A673 (cell line): ENCODE data around the gene GPR155. TPM values are rescaled to one million over a fixed set of nuclear protein-coding genes. Genes with fewer than 3 reads are reported as not detected.
"Not testable (repeated sequence)": the region's sequence is repeated elsewhere in the genome, so short reads cannot be mapped to it uniquely, and the experiment has no call there.

ENCODE experiments used
- BruUV-seq: library from RNA; stranded (reverse); fragments of 400-500 nt; replicated peaks from 2 replicates; lab custom pipeline; 2021; lab: Mats Ljungman, UMichigan
- CTCF ChIA-PET: fragments of 300-600 bp; sonication (Branson Sonifier 250); formaldehyde crosslinking; loops from one replicate; lab custom pipeline; 2022; ENCODE audit warnings: antibody characterized with exemption; lab: Charles Lee
- POLR2A ChIA-PET: fragments of 300-600 bp; sonication (Branson Sonifier 250); formaldehyde crosslinking; loops from one replicate; lab custom pipeline; 2022; ENCODE audit warnings: antibody characterized with exemption; ENCODE audit not compliant: low non-redundant PET; lab: Charles Lee
- DNase-seq: peaks from one replicate; pipeline ENCODE4 v3.0.0-alpha.2; 2015; ENCODE audit warnings: low spot score
- H3K27ac ChIP-seq: fragments of 200-600 bp; sonication (generic); 2 replicates; pipeline ENCODE4 v1.5.1; 2016; ENCODE audit warnings: mixed run types, low read depth, mild to moderate bottlenecking, mixed read lengths, antibody characterized with exemption, low read length; ENCODE audit not compliant: poor library complexity, severe bottlenecking
- H3K27me3 ChIP-seq: fragments of 200-600 bp; sonication (generic); replicated peaks from 2 replicates; pipeline ENCODE4 v1.6.1; 2017; ENCODE audit warnings: mixed run types, low read depth, mild to moderate bottlenecking, mixed read lengths, antibody characterized with exemption, low read length; ENCODE audit not compliant: insufficient read depth, poor library complexity
- H3K36me3 ChIP-seq: fragments of 200-600 bp; sonication (generic); 2 replicates; pipeline ENCODE4 v1.6.1; 2016; ENCODE audit warnings: mixed run types, mild to moderate bottlenecking, mixed read lengths, antibody characterized with exemption, low read length; ENCODE audit not compliant: insufficient read depth, poor library complexity, severe bottlenecking
- H3K4me1 ChIP-seq: fragments of 200-600 bp; sonication (generic); 2 replicates; pipeline ENCODE4 v1.6.1; 2017; ENCODE audit warnings: mixed run types, mild to moderate bottlenecking, mixed read lengths, antibody characterized with exemption, low read length; ENCODE audit not compliant: insufficient read depth, poor library complexity, severe bottlenecking
- H3K4me3 ChIP-seq: fragments of 200-600 bp; sonication (generic); 2 replicates; pipeline ENCODE4 v1.5.1; 2016; ENCODE audit warnings: low read depth, mixed run types, mild to moderate bottlenecking, mixed read lengths, low read length; ENCODE audit not compliant: poor library complexity, severe bottlenecking
- H3K9me3 ChIP-seq: fragments of 200-600 bp; sonication (generic); 2 replicates; pipeline ENCODE4 v1.6.1; 2016; ENCODE audit warnings: mixed run types, low read depth, mild to moderate bottlenecking, mixed read lengths, antibody characterized with exemption, low read length; ENCODE audit not compliant: poor library complexity, severe bottlenecking
- EZH2 ChIP-seq: fragments of 200-600 bp; sonication (generic); IDR thresholded peaks from 2 replicates; pipeline ENCODE4 v1.6.1; 2017; ENCODE audit warnings: borderline replicate concordance, low read depth, mild to moderate bottlenecking, mixed read lengths, antibody characterized with exemption, low read length; ENCODE audit not compliant: poor library complexity, severe bottlenecking
- intact Hi-C: fragments of 100-400 bp; cut with micrococcal nuclease; formaldehyde crosslinking; loops from one replicate; pipeline ENCODE4 v1.10.0; 2022; ENCODE audit not compliant: unreplicated experiment
- total RNA-seq: library from RNA; stranded (reverse); gene quantifications from 2 replicates; pipeline ENCODE4 v1.2.3, GENCODE V29; 2021
- TF ChIP-seq, protein P1 (sequence below): fragments of 300-800, 200-600 bp; sonication (generic); conservative IDR thresholded peaks from 2 replicates; pipeline ENCODE4 v1.5.1; 2017; ENCODE audit warnings: low read depth, mild to moderate bottlenecking, antibody characterized with exemption, low read length, moderate library complexity, mixed read lengths

Gene GPR155
- total RNA-seq, 1 experiment from 2014 or later, result not detected

DNA sequence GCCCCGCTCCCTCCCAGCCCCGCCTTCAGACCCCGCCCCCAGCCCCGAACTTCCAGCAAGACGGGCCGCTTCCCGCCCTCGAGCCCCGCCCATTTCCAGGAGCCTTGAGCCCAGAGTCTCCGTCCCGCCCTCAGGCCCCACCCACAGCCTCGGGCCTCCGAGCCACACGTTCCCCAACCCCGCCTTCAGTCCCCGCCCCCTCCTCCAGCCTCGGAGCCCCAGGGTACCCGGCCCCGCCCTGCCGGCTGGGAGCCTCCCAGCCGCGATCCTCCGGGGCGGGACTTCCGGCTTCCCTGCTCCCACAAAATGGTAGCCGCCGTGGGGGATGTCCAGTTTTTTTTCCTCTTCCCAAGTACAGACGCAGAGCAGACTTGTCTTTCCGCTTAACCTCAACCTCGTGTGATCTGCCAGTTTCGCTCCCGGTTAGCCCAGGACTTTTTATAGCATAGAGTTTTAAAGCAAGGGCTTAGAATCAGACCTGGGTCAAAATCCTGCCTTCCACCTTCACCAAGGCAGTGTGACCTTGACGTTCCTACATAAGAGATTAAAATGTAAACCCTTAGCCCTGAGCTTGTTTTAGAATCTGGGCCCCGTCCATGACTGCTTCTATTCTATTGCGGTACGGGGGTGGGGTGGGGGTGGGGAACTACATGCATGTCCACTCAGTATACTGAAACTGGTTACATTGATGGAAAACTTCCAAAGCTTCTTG lies 435 bp upstream of the GPR155 start:
- TF ChIP-seq EZH2, result no peak
- TF ChIP-seq, protein P1, sequence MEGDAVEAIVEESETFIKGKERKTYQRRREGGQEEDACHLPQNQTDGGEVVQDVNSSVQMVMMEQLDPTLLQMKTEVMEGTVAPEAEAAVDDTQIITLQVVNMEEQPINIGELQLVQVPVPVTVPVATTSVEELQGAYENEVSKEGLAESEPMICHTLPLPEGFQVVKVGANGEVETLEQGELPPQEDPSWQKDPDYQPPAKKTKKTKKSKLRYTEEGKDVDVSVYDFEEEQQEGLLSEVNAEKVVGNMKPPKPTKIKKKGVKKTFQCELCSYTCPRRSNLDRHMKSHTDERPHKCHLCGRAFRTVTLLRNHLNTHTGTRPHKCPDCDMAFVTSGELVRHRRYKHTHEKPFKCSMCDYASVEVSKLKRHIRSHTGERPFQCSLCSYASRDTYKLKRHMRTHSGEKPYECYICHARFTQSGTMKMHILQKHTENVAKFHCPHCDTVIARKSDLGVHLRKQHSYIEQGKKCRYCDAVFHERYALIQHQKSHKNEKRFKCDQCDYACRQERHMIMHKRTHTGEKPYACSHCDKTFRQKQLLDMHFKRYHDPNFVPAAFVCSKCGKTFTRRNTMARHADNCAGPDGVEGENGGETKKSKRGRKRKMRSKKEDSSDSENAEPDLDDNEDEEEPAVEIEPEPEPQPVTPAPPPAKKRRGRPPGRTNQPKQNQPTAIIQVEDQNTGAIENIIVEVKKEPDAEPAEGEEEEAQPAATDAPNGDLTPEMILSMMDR, result no peak
- Histone ChIP-seq H3K4me1 (peaks cover 12% of the 10 kb centered on the region), H3K36me3 (no peaks in the 10 kb centered on the region), H3K4me3 (peak overlapping the region; percentile 51), H3K27me3 (peaks cover 50% of the 10 kb centered on the region), H3K27ac (no peak overlapping the region), H3K9me3 (no peaks in the 10 kb centered on the region)
- BruUV-seq, result no TSS peak
- intact Hi-C loops, result no loop called here
- CTCF ChIA-PET, result no interaction called here
- DNase-seq, result peak; percentile 99
- POLR2A ChIA-PET, result interaction anchor here (0.6 kb wide), 1 partner anchor 88 kb away, joined by 4 read pairs; no protein-coding TSS in a partner anchor

DNA sequence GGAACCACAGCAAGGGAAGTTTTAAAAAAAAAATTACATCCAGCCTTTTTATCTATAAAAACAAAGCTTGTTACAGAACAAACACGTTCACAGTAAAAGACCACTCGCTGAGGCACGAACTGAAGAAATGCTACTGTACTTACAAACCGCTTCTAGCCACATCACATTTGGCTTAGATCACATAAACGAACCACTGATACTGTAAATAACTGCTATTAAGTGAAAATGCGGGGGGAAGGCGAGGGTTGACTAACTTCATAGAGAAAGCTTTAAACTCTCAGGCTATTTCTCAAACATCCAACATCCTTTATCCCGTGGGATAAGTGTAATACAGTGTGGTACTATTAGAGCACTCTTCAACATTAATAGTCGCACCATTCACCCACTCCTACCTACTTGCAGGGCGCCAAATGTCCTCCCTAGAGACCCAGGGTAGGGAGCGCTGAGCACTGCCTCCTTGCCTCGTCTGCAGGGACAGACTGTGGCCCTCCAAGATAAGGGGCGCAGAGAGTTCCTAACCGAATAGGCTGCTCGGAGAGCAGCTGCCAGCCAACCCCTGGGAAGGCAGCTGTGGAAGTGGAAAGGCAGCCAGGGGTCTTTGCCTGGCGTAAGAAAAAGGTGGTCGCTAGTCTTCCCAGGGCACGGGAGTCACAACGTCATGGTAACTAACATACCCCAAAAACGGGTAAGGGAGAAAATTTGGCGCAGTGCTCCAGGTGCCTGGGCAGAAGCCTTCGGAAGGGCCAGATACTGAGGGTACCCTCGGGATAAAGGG lies 854 bp downstream of the GPR155 start:
- Histone ChIP-seq H3K4me3 (peak overlapping the region; percentile 51), H3K27ac (no peak overlapping the region), H3K36me3 (no peaks in the 10 kb centered on the region), H3K27me3 (peaks cover 63% of the 10 kb centered on the region), H3K4me1 (peaks cover 12% of the 10 kb centered on the region), H3K9me3 (no peaks in the 10 kb centered on the region)
- ChIA-PET POLR2A (no interaction called here), CTCF (no interaction called here)
- TF ChIP-seq EZH2, result peak; percentile 37
- TF ChIP-seq, protein P1, result no peak
- intact Hi-C loops, result no loop called here
- DNase-seq, result peak; percentile 7
- BruUV-seq, result no TSS peak

DNA sequence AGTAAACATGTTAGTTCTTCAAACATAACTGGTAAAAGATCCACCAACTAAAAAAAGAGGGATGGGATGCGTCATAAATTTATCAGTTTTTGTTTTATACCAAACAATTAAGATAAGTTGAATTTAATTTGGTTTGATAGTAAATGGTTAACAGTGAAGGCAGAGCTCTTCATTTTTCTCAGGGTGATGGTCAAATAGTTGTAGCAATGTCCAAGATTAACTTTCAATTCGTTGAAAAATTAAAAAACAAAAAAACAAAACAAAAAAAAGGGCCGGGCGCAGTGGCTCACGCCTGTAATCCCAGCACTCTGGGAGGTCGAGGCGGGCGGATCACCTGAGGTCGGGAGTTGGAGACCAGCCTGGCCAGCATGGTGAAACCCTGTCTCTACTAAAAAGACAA lies 1.8 kb downstream of the GPR155 start:
- BruUV-seq, H3K4me3 ChIP-seq, H3K36me3 ChIP-seq, intact Hi-C loops, H3K27ac ChIP-seq, DNase-seq, H3K9me3 ChIP-seq, CTCF ChIA-PET: not testable (repeated sequence)
- H3K4me1 ChIP-seq, result peaks cover 12% of the 10 kb centered on the region
- POLR2A ChIA-PET, result interaction anchor here (0.7 kb wide), 1 partner anchor 23 kb away, joined by 3 read pairs; no protein-coding TSS in a partner anchor
- H3K27me3 ChIP-seq, result peaks cover 66% of the 10 kb centered on the region
